Daoy (cell line): ENCODE results near the gene ATOH8. TPM values are rescaled to one million over a fixed set of nuclear protein-coding genes. Genes with fewer than 3 reads are reported as not detected.

Source experiments
- DNase-seq: peaks from one replicate; pipeline ENCODE4 v3.0.0-alpha.2; 2015; ENCODE audit warnings: low read depth
- total RNA-seq: library from RNA; depleted of rRNA; stranded (reverse); fragments of >200 nt; shearing (Covaris generic); gene quantifications from 2 replicates; pipeline ENCODE4 v1.2.3, GENCODE V29; 2014

Gene ATOH8
- total RNA-seq, 1 experiment from 2014 or later, result 17.7 TPM

DNA sequence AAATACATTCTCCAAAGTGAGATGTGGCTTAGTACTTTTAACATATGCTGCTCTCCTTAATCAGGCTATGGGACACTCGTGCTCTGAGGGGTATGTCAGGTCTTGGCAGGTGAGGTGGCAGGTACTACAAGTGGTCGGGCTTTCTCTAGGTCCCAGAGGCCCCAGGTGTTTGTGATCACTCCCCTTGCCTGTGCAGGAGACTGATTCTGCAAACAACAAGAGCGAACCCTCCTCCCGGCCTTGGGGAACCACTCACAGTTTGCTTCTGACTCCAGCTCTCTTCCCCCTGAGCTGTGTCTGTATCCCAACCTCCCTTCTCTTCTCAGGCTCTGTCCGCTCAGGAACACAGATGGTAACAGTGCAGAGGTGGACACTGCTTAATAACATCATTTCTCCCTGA is 48.1 kb downstream of the ATOH8 start:
- DNase-seq, result no peak

GRCh38 chr2:85802354-85803103 is 48.7 kb downstream of the ATOH8 start:
- no peak for DNase-seq

DNA sequence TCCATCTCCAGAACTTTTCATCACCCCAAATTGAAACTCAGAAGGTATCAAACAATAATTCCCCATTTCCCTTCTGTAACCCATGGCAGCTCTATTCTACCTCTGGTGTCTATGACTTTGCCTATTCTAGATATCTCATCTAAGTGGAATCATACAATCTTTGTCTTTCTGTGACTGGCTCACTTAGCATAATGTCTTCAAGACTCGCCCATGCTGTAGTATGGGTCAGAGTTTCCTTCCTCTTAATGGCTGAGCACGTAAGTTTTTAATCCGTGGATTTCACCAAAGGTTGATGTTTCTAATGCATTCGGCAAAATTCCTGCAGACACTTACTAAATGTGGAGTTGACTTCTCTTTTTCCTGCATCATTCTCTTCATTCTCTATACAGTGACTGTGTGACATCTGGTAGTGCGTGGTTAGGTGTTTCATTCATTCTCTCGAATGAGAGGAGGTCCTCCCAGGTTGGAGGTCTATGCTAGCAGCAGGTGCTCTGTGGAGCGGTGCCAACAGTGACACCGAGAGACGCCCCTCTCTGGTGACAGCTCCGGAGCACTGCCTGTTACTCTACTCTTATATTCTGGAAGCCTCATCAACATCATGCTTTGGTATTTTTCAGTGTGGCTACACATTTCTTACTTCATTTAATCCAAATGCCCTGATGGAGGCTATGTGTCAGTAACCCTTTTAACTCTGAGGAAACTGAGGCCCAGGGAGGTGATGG is 50.1 kb downstream of the ATOH8 start:
- no peak for DNase-seq

DNA sequence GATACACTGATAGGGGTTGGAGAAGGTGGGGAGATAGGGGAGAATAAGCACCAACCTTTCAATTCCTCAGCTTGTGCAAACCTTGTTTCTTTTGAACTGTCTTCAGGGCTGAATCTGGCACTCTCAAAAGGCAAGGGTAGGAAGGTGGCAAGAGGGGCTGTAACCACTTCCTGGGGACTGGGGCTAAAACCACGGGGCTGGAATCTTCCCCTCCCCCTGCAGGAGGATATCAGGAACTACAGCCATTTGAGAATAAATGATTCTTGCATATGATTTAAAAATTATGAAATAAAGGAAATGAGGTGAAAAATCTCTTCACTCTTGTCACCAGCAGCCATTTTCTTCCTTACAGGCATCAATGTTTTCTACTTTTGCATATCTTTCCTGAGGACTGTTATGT is 50.8 kb downstream of the ATOH8 start:
- peak; percentile 35 for DNase-seq

- DNase-seq, result no peak
Observed at GRCh38 chr2:85806358-85807118, 52.7 kb downstream of the ATOH8 start.

DNA sequence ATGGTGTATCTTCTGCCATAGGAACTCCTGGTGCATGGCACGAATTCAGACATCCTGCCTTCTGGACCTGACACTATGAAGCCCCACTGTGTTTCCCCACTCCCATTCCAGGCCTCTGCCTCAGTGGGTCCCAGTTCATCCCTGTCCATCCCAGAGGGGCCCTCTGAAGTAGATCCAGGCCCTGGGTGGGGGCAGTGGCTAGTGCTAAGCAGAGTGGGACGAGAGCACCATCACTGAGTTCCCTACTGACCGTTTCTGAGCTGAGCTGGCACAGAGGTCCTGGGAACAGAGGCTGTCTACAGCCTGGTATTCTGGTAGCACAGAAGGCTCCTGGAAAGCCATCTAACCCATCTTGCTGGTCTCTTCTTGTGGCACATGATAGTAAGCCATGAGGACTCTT is 54.0 kb downstream of the ATOH8 start:
- no peak for DNase-seq

GRCh38 chr2:85810371-85811179 is 56.8 kb downstream of the ATOH8 start:
- DNase-seq, result no peak

GRCh38 chr2:85811180-85812093 is 57.6 kb downstream of the ATOH8 start:
- DNase-seq, result peak; percentile 64

DNA sequence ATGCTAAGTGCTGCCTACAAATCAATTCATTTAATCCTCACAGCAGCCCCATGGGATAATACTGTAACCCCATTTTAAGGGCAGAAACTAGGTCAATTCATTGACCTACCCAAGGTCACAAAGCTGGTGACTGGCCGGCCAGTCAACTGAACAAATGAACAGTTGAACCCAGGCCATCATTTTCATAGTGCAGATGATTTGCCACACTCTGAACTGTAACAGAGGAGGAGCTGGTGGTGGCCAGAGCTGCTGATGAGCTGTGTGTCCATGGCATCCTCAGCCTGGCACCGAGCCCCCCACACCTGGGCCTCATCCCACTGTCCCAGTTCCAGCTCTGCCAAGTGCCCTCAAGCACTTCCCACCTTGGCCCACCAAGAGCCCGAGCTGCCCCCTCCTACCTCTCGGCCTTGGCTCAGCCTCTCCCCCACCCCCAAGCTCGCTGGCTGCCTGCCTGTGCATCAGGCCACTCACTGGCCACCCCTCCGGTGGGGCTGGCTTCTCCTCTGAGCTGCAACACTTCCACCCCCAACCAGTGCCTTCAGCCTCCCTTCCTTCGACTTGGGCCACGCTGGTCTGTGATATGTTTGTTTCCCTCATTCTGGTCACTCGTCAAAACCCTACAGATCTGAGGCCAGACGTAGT is 58.4 kb downstream of the ATOH8 start:
- DNase-seq, result no peak

DNA sequence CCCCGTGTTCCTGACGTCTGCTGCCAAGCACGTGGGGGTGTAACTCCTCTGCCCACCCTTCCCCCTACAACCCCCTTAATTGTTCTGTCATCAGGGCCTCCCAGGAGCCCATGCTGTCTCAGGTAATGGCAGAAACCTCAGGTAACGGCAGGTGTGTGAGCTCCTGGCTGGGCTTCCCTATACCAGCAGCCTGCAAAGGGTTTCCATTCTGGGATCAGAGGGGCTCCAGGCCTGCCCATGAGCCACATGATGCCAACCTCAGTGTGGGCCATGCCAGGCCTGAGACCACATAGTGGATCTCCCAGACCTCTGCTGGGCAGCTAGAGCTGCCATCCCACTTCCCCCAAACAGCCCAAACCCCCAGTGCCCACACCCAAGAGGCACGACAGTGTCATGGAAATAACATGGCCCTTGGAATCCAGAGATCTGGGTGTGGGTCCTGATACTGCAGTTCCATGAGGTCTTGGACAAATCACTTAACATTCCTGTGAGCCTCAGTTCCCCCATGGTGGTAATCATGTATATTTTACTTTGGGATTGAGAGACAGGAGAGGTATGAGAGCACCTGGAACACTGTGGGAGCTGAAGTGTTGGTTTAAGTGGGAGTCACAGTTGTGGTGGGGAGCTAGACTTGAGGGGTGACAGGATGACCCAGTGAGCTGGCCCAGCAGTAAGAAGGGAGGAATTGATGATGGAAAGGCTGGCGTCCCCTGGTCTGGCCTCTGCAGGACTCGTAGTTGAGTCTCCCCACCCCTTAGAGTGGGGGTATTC is 59.6 kb downstream of the ATOH8 start:
- no peak for DNase-seq

GRCh38 chr2:85813982-85814801 is 60.4 kb downstream of the ATOH8 start:
- peak; percentile 91 for DNase-seq

DNA sequence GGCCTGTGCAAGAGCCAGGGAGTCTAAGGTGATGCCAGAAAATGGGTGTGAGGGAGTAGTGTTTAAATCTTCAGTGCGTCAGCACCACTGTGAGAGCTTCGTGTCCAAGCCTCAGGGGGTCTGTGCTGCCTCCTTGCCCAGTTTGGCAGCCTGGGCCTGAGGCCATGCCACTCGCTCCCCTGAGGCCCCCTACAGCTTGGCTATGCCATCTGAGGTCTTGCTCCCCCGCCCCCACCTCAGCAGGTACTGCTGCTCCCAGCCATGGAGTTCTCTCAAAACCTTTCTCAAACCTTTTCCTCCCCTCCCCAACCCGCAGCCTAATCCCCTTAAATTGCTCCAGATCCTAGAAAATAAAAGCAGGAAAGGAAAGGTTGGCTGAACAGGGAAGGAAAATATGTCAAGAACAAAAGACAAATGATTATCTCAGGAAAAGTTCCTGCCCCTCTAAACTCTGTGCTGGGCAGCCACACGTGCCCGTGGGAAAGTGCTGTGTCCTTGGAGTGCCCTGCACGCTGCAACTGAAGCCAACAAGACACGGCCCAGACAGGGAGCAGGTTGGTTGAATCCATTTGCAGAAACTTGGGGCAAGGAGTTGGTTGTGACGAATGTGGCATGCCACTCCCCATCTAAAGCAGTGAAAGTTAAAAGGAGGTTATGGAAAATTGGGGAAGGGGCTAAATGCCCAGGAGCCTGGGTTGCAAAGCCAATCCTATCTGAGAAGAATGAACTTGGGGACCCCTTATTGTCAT is 61.2 kb downstream of the ATOH8 start:
- DNase-seq, result no peak

DNA sequence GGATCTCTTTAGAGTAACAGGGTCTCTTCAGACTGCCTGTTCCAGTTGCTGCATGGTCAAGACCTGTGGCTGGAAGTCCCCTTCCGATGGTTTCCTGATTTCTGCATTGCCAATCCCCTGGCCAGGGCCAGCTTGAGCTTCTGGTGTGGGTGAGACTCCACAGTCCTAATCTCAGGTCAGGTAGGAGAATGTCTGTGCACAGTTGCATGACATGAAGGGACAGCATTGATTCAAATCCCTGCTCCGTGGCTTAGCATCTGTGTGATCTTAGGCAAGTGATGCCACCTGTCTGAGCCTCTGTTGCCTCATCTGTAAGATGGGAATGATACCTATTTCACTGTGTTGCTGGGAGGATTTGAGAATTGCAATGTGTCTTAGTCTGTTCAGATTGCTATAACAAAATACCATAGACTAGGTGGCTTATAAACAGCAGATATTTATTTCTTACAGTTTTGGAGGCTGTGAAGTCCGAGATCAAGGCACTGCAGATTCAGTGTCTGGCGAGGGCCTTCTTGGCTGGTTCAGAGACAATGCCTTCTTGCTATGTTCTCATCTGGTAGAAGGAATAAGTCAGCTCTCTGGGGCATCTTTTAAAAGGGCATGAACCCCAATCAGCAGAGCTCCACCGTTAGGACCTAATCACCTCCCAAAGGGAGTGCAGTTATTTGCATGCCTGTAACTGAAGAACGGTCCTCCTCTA is 66.2 kb downstream of the ATOH8 start:
- no peak for DNase-seq

DNA sequence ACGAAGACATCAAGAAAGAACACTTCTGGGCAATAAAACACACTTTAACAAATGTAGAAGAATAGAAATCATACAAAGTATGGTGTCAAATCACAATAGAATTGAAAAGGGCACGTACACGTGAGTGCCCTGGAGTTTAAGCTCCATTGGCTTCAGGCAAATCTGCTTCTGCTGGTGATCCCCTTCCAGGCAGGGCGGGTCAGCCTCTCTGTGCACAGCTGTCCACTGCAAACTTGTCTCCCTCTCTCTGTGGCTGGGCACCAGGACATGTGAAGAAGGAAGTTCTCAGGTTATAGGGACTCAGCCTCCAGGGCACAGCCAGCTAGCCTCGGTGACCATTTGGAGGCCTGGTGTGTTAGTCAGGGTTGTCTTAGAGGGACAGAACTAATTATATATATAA is 69.0 kb downstream of the ATOH8 start:
- DNase-seq, result no peak

DNA sequence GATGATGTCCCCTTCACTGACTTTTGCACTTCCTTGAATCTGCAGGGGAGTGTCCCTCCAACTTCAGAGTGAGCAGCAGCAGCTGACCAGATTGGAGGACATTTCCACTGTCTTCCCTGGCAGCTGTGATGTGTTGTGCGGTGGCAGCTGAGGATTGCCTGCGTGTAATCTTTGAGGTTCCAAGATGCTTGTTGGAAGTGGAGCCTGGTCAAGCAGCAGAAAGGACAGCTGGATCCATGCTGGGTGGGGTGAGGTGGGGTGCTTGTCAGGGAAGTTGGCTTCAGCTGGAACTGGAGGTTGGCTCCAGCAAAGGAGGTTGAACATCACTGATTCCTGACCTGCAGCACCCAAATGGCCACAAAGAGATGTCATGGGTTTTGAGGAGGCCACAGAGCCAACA is 70.2 kb downstream of the ATOH8 start:
- DNase-seq, result no peak

- DNase-seq, result peak; percentile 73
Observed at GRCh38 chr2:85826990-85827878, 73.4 kb downstream of the ATOH8 start.
